GM12878 (cell line): ENCODE results near the gene RAB25. TPM values are rescaled to one million over a fixed set of nuclear protein-coding genes. Genes with fewer than 3 reads are reported as not detected.

ENCODE experiments used
- BRCA1 ChIP-seq: IDR thresholded peaks from 2 replicates; pipeline ENCODE4 v1.6.1; 2011; ENCODE audit warnings: low read depth, low read length, improper control_type of control experiment
- CHD2 ChIP-seq: IDR thresholded peaks from 2 replicates; pipeline ENCODE4 v1.6.1; 2011; ENCODE audit warnings: low read depth, low read length, improper control_type of control experiment, borderline replicate concordance
- CHD4 ChIP-seq: fragments of 200-600 bp; sonication (generic); IDR thresholded peaks from 2 replicates; pipeline ENCODE4 v1.6.1; 2016; ENCODE audit warnings: mild to moderate bottlenecking
- CREM ChIP-seq: IDR thresholded peaks from 2 replicates; pipeline ENCODE4 v1.6.1; 2014; ENCODE audit warnings: antibody characterized with exemption, low read depth
- EP300 ChIP-seq, 2 experiments: fragments of 150-350 bp in 1 of 2; IDR thresholded peaks; 2 replicates each; pipeline ENCODE4 v1.6.1; 2011 to 2012; ENCODE audit warnings: low read depth in 2 of 2, low read length in 2 of 2, borderline replicate concordance in 1 of 2, improper control_type of control experiment in 1 of 2, inconsistent platforms in 1 of 2; ENCODE audit not compliant: control insufficient read depth in 1 of 2
- ETV6 ChIP-seq, 2 experiments: fragments of 450-650 bp in 1 of 2; IDR thresholded peaks in 1 of 2; conservative IDR thresholded peaks in 1 of 2; 2 replicates each; pipeline ENCODE4 v1.6.1; 2014; ENCODE audit warnings: antibody characterized with exemption in 1 of 2, borderline replicate concordance in 1 of 2, low read depth in 1 of 2, mild to moderate bottlenecking in 1 of 2, moderate library complexity in 1 of 2
- FOS ChIP-seq: IDR thresholded peaks from 3 replicates; pipeline ENCODE4 v1.6.1; 2011; ENCODE audit warnings: borderline replicate concordance; ENCODE audit not compliant: insufficient read length; ENCODE audit errors: extremely low read depth
- IRF4 ChIP-seq: IDR thresholded peaks from 2 replicates; pipeline ENCODE4 v1.6.1; 2011; ENCODE audit warnings: low read depth, low read length
- KAT2A ChIP-seq: conservative IDR thresholded peaks from 2 replicates; pipeline ENCODE4 v1.6.1; 2011; ENCODE audit warnings: low read depth, low read length; ENCODE audit not compliant: control insufficient read depth
- MEF2A ChIP-seq: IDR thresholded peaks from 2 replicates; pipeline ENCODE4 v1.6.1; 2011; ENCODE audit warnings: low read depth, mild to moderate bottlenecking, low read length, moderate library complexity; ENCODE audit not compliant: insufficient read depth
- MTA2 ChIP-seq: fragments of 450-650 bp; IDR thresholded peaks from 2 replicates; pipeline ENCODE4 v1.6.1; 2016; ENCODE audit warnings: low read depth, mild to moderate bottlenecking, moderate library complexity
- PAX8 ChIP-seq: fragments of 450-650 bp; IDR thresholded peaks from 2 replicates; pipeline ENCODE4 v1.6.1; 2017; ENCODE audit warnings: mild to moderate bottlenecking, moderate library complexity
- RAD21 ChIP-seq: IDR thresholded peaks from 2 replicates; pipeline ENCODE4 v1.6.1; 2011; ENCODE audit warnings: mild to moderate bottlenecking, low read depth, low read length, moderate library complexity; ENCODE audit not compliant: insufficient read depth
- SMAD1 ChIP-seq: fragments of 450-650 bp; IDR thresholded peaks from 2 replicates; pipeline ENCODE4 v1.6.1; 2018; ENCODE audit warnings: mild to moderate bottlenecking, low read depth; ENCODE audit not compliant: partially characterized antibody
- SMARCA5 ChIP-seq: fragments of 450-650 bp; IDR thresholded peaks from 2 replicates; pipeline ENCODE4 v1.6.1; 2017; ENCODE audit warnings: mild to moderate bottlenecking
- SPI1 ChIP-seq: IDR thresholded peaks from 2 replicates; pipeline ENCODE4 v1.6.1; 2011; ENCODE audit warnings: low read depth, mild to moderate bottlenecking, low read length, moderate library complexity, borderline replicate concordance; ENCODE audit not compliant: insufficient read depth
- TAF1 ChIP-seq: IDR thresholded peaks from 2 replicates; pipeline ENCODE4 v1.6.1; 2011; ENCODE audit warnings: mild to moderate bottlenecking, low read depth, low read length, borderline replicate concordance
- TCF7 ChIP-seq: IDR thresholded peaks from 2 replicates; pipeline ENCODE4 v1.6.1; 2014; ENCODE audit warnings: antibody characterized with exemption, borderline replicate concordance
- ZNF384 ChIP-seq: IDR thresholded peaks from 2 replicates; pipeline ENCODE4 v1.6.1; 2012; ENCODE audit warnings: low read depth, mild to moderate bottlenecking, low read length, improper control_type of control experiment, borderline replicate concordance
- polyA plus RNA-seq, 11 experiments: library from polyadenylated mRNA; depleted of rRNA in 4 of 11; unstranded in 6 of 11; stranded (reverse) in 5 of 11; fragments of >200 nt; fragmentation: Nextera tagmentation in 4 of 11; fragmentation: Illumina TruSeq in 1 of 11; extraction: Ambion mirVana in 4 of 11; extraction: Trizol in 1 of 11; gene quantifications; 1 replicate in 1 of 11; 2 replicates in 10 of 11; pipeline versions ENCODE4 v1.2.1 to v1.2.3, GENCODE V29; 2011 to 2016; ENCODE audit warnings: inconsistent platforms in 2 of 11, missing spikeins in 2 of 11, low read depth in 1 of 11
- total RNA-seq, 4 experiments: library from RNA; depleted of rRNA in 3 of 4; stranded (reverse); fragments of >200 nt in 3 of 4; fragmentation: Illumina TruSeq in 1 of 4; extraction: Trizol in 1 of 4; gene quantifications; 2 replicates each; pipeline versions ENCODE4 v1.2.1 to v1.2.3, GENCODE V29; 2013 to 2021
- TF ChIP-seq, protein P1 (sequence below): fragments of 450-650 bp; formaldehyde crosslinking; IDR thresholded peaks from 2 replicates; pipeline ENCODE4 v1.4.0; 2022; ENCODE audit warnings: mild to moderate bottlenecking, moderate library complexity
- TF ChIP-seq, protein P2 (sequence below): fragments of 450-650 bp; IDR thresholded peaks from 2 replicates; pipeline ENCODE4 v1.6.1; 2017; ENCODE audit warnings: mild to moderate bottlenecking, moderate library complexity

RAB25 gene
- total and polyA plus RNA-seq, 10 of the 15 experiments (the other 5 are each of a cell fraction or from before 2014, with no cell fraction given) = 0.16 to 0.36 (median 0.22) TPM; not detected in 7

DNA sequence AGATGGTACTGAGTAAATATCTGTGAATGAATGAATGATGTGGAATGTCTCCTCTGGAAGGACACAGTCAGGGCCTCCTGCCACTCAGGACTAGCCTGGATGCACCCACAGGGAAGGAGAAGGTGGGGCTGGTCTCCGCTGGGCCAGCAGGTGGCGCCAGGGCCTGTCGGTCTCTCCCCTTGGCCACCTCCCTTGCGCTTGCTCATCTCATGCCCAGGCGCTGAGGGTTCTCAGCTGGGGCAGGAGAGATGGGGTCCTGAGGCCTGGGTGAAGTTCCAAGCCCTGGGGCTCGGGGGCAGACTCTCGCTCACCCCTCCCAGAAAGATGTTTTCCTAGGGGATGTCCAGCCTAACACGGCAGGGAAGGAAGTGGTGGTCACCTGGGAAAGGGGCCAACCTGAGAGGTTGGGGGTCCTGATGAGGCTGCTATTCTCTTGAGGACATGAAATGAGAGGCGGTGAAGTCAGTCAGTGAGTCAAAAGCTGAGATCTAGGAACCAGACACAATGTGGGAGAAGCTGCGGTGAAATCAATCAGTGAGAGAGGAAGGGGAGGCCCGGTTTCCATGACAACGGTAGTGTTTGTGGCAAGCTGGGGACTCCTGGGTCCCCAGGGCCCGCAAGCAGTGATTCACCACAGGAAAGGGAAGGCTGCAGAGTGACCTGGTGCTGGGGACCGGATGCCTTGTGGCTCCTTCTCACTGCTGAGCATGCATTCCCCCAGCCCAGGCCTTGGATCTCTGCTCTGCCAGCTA, 35.9 kb downstream of the RAB25 start (continued):
- TF ChIP-seq, protein P1, sequence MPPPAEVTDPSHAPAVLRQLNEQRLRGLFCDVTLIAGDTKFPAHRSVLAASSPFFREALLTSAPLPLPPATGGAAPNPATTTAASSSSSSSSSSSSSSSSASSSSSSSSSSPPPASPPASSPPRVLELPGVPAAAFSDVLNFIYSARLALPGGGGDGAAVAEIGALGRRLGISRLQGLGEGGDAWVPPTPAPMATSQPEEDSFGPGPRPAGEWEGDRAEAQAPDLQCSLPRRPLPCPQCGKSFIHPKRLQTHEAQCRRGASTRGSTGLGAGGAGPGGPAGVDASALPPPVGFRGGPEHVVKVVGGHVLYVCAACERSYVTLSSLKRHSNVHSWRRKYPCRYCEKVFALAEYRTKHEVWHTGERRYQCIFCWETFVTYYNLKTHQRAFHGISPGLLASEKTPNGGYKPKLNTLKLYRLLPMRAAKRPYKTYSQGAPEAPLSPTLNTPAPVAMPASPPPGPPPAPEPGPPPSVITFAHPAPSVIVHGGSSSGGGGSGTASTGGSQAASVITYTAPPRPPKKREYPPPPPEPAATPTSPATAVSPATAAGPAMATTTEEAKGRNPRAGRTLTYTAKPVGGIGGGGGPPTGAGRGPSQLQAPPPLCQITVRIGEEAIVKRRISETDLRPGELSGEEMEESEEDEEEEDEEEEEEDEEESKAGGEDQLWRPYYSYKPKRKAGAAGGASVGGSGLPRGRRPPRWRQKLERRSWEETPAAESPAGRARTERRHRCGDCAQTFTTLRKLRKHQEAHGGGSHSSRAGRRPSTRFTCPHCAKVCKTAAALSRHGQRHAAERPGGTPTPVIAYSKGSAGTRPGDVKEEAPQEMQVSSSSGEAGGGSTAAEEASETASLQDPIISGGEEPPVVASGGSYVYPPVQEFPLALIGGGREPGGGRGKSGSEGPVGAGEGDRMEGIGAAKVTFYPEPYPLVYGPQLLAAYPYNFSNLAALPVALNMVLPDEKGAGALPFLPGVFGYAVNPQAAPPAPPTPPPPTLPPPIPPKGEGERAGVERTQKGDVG = no peak
- TF ChIP-seq IRF4 (peak; percentile 91), SMARCA5 (peak; percentile 99), BRCA1 (no peak), CHD4 (no peak), RAD21 (peak; percentile 84), PAX8 (no peak), FOS (no peak), SMAD1 (peak; percentile 62), ZNF384 (no peak), SPI1 (peak; percentile 72; the same call in 1 of the 2 replicates), KAT2A (no peak), MEF2A (no peak), ETV6 (conservative IDR thresholded peaks at IDR 0.05 in 1 of 2, IDR thresholded peaks at IDR 0.05 in 1 of 2; ENCODE audit: borderline replicate concordance in 1 of 2, low read depth in 1 of 2) (peak in 1 of 2 experiments; percentile 90; a peak in 2 of 4 replicates), TAF1 (no peak), CREM (peak; percentile 92), MTA2 (peak; percentile 92), EP300 (IDR thresholded peaks at IDR 0.05; ENCODE audit: borderline replicate concordance in 1 of 2, control insufficient read depth in 1 of 2, low read depth in 2 of 2, low read length in 2 of 2) (peak; percentile 94 to 97), CHD2 (peak; percentile 13; the same call in 1 of the 2 replicates), TCF7 (peak; percentile 79; the same call in 1 of the 2 replicates)
- TF ChIP-seq, protein P2, sequence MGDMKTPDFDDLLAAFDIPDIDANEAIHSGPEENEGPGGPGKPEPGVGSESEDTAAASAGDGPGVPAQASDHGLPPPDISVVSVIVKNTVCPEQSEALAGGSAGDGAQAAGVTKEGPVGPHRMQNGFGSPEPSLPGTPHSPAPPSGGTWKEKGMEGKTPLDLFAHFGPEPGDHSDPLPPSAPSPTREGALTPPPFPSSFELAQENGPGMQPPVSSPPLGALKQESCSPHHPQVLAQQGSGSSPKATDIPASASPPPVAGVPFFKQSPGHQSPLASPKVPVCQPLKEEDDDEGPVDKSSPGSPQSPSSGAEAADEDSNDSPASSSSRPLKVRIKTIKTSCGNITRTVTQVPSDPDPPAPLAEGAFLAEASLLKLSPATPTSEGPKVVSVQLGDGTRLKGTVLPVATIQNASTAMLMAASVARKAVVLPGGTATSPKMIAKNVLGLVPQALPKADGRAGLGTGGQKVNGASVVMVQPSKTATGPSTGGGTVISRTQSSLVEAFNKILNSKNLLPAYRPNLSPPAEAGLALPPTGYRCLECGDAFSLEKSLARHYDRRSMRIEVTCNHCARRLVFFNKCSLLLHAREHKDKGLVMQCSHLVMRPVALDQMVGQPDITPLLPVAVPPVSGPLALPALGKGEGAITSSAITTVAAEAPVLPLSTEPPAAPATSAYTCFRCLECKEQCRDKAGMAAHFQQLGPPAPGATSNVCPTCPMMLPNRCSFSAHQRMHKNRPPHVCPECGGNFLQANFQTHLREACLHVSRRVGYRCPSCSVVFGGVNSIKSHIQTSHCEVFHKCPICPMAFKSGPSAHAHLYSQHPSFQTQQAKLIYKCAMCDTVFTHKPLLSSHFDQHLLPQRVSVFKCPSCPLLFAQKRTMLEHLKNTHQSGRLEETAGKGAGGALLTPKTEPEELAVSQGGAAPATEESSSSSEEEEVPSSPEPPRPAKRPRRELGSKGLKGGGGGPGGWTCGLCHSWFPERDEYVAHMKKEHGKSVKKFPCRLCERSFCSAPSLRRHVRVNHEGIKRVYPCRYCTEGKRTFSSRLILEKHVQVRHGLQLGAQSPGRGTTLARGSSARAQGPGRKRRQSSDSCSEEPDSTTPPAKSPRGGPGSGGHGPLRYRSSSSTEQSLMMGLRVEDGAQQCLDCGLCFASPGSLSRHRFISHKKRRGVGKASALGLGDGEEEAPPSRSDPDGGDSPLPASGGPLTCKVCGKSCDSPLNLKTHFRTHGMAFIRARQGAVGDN = peak; percentile 50
